A549 (cell line): ENCODE results near the gene SSR2. TPM values are rescaled to one million over a fixed set of nuclear protein-coding genes. Genes with fewer than 3 reads are reported as not detected.

Source experiments
- ATAC-seq, 2 experiments: fragments of 200-7000 bp in 1 of 2; fragments of >200 bp in 1 of 2; cut with Nextera tagmentation in 1 of 2; cut with Tn5 transposase in 1 of 2; 3 replicates each; pipeline versions ENCODE4 v1.8.0 to v1.9.1; 2018 to 2020; ENCODE audit warnings: mild to moderate bottlenecking in 1 of 2, moderate library complexity in 1 of 2
- CTCF ChIA-PET: fragments of 300-600 bp; sonication (Branson Sonifier 250); formaldehyde crosslinking; extraction: SDS; loops from one replicate; lab custom pipeline; 2021; ENCODE audit warnings: antibody characterized with exemption, inconsistent platforms; lab: Yijun Ruan, JAX
- POLR2A ChIA-PET: fragments of 350-600 bp; formaldehyde crosslinking; extraction: SDS; loops from one replicate; lab custom pipeline; 2021; ENCODE audit warnings: antibody characterized with exemption, inconsistent platforms; lab: Yijun Ruan, JAX
- DNase-seq, 2 experiments: peaks; one replicate each; pipeline versions ENCODE4 v3.0.0 to v3.0.0-alpha.2; 2011 to 2016; ENCODE audit warnings: low read depth in 1 of 2, low spot score in 1 of 2
- FAIRE-seq: peaks from 2 replicates; lab custom pipeline; 2011; peaks lifted over from hg19 to GRCh38; lab: Jason Lieb, UNC
- H3K27ac ChIP-seq, 2 experiments: fragments of >200 bp; sonication (Bioruptor Twin); formaldehyde crosslinking; 3 replicates each; pipeline ENCODE4 v1.5.1; 2016 to 2017
- H3K4me1 ChIP-seq: fragments of >200 bp; sonication (Bioruptor Twin); formaldehyde crosslinking; 3 replicates; pipeline ENCODE4 v1.6.1; 2016
- H3K4me2 ChIP-seq: fragments of >200 bp; sonication (Bioruptor Twin); formaldehyde crosslinking; 3 replicates; pipeline ENCODE4 v1.6.1; 2016
- H3K4me3 ChIP-seq: fragments of >200 bp; sonication (Bioruptor Twin); formaldehyde crosslinking; 3 replicates; pipeline ENCODE4 v1.5.1; 2016
- H3K9me3 ChIP-seq: fragments of >200 bp; sonication (Bioruptor Twin); formaldehyde crosslinking; 3 replicates; pipeline ENCODE4 v1.6.1; 2016
- EHF ChIP-seq: fragments of 250-450 bp; sonication (Bioruptor Pico); IDR thresholded peaks from 2 replicates; pipeline ENCODE4 v1.5.0; 2020; ENCODE audit warnings: mild to moderate bottlenecking
- EP300 ChIP-seq, 2 experiments: fragments of >200 bp; sonication (Bioruptor Twin); formaldehyde crosslinking; IDR thresholded peaks; 2 replicates in 1 of 2; 3 replicates in 1 of 2; pipeline ENCODE4 v1.6.1; 2016 to 2017
- ESRRA ChIP-seq: fragments of 150-350 bp; IDR thresholded peaks from 2 replicates; pipeline ENCODE4 v1.6.1; 2014; ENCODE audit warnings: mild to moderate bottlenecking, low read length, borderline replicate concordance
- HOXB13 ChIP-seq: fragments of 250-450 bp; sonication (Bioruptor Pico); IDR thresholded peaks from 2 replicates; pipeline ENCODE4 v1.5.0; 2020; ENCODE audit warnings: low read depth, mild to moderate bottlenecking, moderate library complexity
- JUNB ChIP-seq: fragments of >200 bp; sonication (Bioruptor Twin); formaldehyde crosslinking; IDR thresholded peaks from 2 replicates; pipeline ENCODE4 v1.6.1; 2016
- NPAS2 ChIP-seq: fragments of 250-450 bp; sonication (Bioruptor Pico); IDR thresholded peaks from 2 replicates; pipeline ENCODE4 v1.8.0; 2022; ENCODE audit warnings: mild to moderate bottlenecking, moderate library complexity, borderline replicate concordance
- POLR2AphosphoS2 ChIP-seq: conservative IDR thresholded peaks from 2 replicates; pipeline ENCODE4 v1.6.1; 2012; ENCODE audit warnings: low read length, improper control_type of control experiment, inconsistent platforms
- TFCP2L1 ChIP-seq: fragments of 250-450 bp; sonication (Bioruptor Pico); IDR thresholded peaks from 2 replicates; pipeline ENCODE4 v1.5.0; 2021; ENCODE audit warnings: mild to moderate bottlenecking
- WGBS: methylation state at CpG from one replicate; pipeline ENCODE4 v1.1.6; 2017; ENCODE audit errors: missing lambda C conversion rate; 5-methylcytosine and 5-hydroxymethylcytosine counted together
- polyA plus RNA-seq, 4 experiments: library from polyadenylated mRNA; depleted of rRNA in 3 of 4; stranded (reverse); fragments of >200 nt; fragmentation: RNase III in 1 of 4; extraction: RNeasy Plus Mini Kit Qiagen cat#74134 plus additional on column Dnase treatment in 1 of 4; gene quantifications; 2 replicates in 3 of 4; 3 replicates in 1 of 4; pipeline ENCODE4 v1.2.3, GENCODE V29; 2011 to 2017
- TF ChIP-seq, protein P1 (sequence below): fragments of 450-650 bp; IDR thresholded peaks from 2 replicates; pipeline ENCODE4 v1.6.1; 2014; ENCODE audit warnings: antibody characterized with exemption
- TF ChIP-seq, protein P2 (sequence below): fragments of 200-600 bp; sonication (generic); IDR thresholded peaks from 2 replicates; pipeline ENCODE4 v1.6.1; 2016; ENCODE audit warnings: antibody characterized with exemption, mild to moderate bottlenecking, moderate library complexity
- TF ChIP-seq, protein P3 (sequence below): fragments of 250-450 bp; sonication (Bioruptor Pico); IDR thresholded peaks from 2 replicates; pipeline ENCODE4 v1.5.0; 2021; ENCODE audit warnings: mild to moderate bottlenecking, moderate library complexity, borderline replicate concordance

The SSR2 gene
- polyA plus RNA-seq, 2 of the 4 experiments (the other 2 are of a cell fraction), result 261 to 382 TPM

DNA sequence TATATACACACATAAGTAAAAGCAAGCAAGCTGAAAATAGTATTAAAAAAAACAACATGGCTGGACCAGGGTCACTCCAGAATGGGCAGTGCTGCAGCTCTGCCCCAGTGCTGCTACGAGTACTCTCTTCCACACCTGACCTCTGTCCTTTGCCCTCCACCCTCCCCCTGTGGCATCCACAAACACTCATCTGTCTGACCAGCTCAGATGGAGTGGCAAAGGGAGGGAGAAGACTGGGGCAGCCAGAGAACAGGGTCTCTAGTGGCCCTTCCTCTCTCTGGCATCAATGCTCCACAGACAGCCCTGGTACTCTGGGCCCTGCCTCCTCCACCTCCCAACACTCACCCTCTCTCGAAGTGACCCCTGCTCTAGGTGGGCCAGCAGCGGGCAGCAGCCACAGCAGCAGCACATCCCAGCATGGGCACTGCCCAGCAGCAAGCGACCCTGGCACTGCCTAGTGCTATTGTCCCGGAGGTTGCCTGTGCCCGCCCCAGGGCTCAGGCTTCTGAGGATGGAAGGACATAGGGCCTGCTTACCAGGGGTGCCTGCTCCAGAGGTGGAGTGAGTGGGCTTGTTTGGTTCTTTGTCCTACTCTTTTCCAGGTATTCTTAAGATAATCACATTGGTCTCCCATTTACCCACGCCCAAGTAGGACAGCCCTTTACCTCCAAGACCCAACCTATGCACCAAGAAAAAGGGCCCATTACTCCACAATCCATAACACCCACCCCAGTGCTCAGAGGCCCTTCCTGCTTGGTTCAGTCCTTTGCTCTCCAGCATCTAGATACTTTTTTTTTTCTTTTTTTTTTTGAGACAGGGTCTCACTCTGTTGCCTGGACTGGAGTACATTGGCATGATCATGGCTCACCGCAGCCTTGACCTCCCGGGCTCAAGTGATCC, 48.6 kb downstream of the SSR2 start:
- Histone ChIP-seq H3K4me1 (peaks cover 91% of the 10 kb centered on the region), H3K4me3 (no peak overlapping the region), H3K9me3 (no peaks in the 10 kb centered on the region), H3K4me2 (peak overlapping the region; percentile 55; the same call in 2 of the 3 replicates), H3K27ac (0 out of 6 replicates have a peak overlapping the region, but pooled peaks of 1 of the 2 experiments have one; percentile 28)
- POLR2A ChIA-PET, result no interaction called here
- TF ChIP-seq, protein P1, sequence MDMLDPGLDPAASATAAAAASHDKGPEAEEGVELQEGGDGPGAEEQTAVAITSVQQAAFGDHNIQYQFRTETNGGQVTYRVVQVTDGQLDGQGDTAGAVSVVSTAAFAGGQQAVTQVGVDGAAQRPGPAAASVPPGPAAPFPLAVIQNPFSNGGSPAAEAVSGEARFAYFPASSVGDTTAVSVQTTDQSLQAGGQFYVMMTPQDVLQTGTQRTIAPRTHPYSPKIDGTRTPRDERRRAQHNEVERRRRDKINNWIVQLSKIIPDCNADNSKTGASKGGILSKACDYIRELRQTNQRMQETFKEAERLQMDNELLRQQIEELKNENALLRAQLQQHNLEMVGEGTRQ, result no peak
- no peak for TF ChIP-seq TFCP2L1
- no peak for FAIRE-seq
- WGBS, result 89% methylated on average over 9 of the region's 9 CpGs
- CTCF ChIA-PET, result interaction anchor here (1.0 to 1.6 kb wide), 3 partner anchors 10 to 28 kb away, joined by 3 to 4 read pairs (median 3); no protein-coding TSS in a partner anchor
- ATAC-seq, result no peak
- DNase-seq, result no peak

DNA sequence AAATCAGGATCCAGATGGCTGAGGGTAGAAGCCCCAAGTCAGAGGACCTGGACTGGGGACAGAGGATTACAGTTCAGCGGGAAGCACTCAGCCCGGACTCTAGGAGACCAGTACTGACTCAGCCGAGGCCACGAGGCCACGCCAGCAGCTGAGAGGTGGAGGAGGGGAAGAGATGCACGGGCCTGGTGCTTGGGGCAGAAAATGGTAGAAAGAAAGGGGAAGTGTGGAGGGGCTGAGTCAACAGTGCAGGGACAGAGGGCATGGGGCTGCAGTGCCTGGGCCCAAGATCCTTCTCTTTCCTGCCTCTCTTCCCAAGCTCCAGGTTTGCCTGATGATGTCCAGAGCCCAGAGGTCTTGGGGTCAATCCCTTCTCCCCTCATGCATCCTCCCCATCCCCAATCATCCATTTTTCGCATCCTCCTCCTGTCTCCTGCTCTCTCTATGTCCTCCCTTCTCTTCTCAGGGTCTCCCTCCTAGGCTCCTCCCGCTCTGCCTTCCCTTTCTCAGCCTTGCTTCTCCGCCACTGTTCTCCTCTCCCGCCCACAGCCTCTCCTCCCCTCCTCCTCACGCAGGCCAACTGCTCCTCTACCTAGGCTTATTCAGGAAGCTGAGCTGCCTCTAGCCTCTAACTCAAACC, 50.1 kb downstream of the SSR2 start:
- CTCF ChIA-PET, result interaction anchor here (0.6 to 6.4 kb wide), 5 partner anchors 8 to 119 kb away, joined by 3 to 40 read pairs (median 4); no protein-coding TSS in a partner anchor
- H3K4me3 ChIP-seq, result no peak overlapping the region
- DNase-seq (no peak), FAIRE-seq (no peak), ATAC-seq (peak; percentile 48 to 67; a peak in 5 of 6 replicates)
- H3K4me2 ChIP-seq, result peak overlapping the region; percentile 55
- 51% methylated on average over 11 of the region's 11 CpGs for WGBS
- peaks cover 76% of the 10 kb centered on the region for H3K4me1 ChIP-seq
- peak overlapping the region; percentile 44 to 55; a peak in 4 of 6 replicates for H3K27ac ChIP-seq
- H3K9me3 ChIP-seq, result no peaks in the 10 kb centered on the region
- TF ChIP-seq, protein P1, result no peak
- TF ChIP-seq ESRRA, result no peak
- no peak for TF ChIP-seq HOXB13 (CRISPR knock-in tag)
- no peak for TF ChIP-seq JUNB
- TF ChIP-seq, protein P2, sequence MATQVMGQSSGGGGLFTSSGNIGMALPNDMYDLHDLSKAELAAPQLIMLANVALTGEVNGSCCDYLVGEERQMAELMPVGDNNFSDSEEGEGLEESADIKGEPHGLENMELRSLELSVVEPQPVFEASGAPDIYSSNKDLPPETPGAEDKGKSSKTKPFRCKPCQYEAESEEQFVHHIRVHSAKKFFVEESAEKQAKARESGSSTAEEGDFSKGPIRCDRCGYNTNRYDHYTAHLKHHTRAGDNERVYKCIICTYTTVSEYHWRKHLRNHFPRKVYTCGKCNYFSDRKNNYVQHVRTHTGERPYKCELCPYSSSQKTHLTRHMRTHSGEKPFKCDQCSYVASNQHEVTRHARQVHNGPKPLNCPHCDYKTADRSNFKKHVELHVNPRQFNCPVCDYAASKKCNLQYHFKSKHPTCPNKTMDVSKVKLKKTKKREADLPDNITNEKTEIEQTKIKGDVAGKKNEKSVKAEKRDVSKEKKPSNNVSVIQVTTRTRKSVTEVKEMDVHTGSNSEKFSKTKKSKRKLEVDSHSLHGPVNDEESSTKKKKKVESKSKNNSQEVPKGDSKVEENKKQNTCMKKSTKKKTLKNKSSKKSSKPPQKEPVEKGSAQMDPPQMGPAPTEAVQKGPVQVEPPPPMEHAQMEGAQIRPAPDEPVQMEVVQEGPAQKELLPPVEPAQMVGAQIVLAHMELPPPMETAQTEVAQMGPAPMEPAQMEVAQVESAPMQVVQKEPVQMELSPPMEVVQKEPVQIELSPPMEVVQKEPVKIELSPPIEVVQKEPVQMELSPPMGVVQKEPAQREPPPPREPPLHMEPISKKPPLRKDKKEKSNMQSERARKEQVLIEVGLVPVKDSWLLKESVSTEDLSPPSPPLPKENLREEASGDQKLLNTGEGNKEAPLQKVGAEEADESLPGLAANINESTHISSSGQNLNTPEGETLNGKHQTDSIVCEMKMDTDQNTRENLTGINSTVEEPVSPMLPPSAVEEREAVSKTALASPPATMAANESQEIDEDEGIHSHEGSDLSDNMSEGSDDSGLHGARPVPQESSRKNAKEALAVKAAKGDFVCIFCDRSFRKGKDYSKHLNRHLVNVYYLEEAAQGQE, result no peak
- TF ChIP-seq POLR2AphosphoS2, result no peak
- no peak for TF ChIP-seq EP300 (IDR thresholded peaks at IDR 0.05)
- TF ChIP-seq, protein P3, sequence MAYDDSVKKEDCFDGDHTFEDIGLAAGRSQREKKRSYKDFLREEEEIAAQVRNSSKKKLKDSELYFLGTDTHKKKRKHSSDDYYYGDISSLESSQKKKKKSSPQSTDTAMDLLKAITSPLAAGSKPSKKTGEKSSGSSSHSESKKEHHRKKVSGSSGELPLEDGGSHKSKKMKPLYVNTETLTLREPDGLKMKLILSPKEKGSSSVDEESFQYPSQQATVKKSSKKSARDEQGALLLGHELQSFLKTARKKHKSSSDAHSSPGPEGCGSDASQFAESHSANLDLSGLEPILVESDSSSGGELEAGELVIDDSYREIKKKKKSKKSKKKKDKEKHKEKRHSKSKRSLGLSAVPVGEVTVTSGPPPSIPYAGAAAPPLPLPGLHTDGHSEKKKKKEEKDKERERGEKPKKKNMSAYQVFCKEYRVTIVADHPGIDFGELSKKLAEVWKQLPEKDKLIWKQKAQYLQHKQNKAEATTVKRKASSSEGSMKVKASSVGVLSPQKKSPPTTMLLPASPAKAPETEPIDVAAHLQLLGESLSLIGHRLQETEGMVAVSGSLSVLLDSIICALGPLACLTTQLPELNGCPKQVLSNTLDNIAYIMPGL (CRISPR knock-in tag), result no peak
- no peak for TF ChIP-seq NPAS2 (CRISPR knock-in tag)
- no peak for TF ChIP-seq EHF (CRISPR knock-in tag)
- POLR2A ChIA-PET, result interaction anchor here (0.6 kb wide), 2 partner anchors 13 to 33 kb away, joined by 3 to 5 read pairs; no protein-coding TSS in a partner anchor
